Neutrophil (primary cell): ENCODE data around the gene MYMK.

ENCODE experiments used
- H3K27ac ChIP-seq: fragments of 200-600 bp; sonication (generic); 2 replicates; pipeline ENCODE4 v1.5.1; 2016; ENCODE audit warnings: mild to moderate bottlenecking, moderate library complexity
- H3K27me3 ChIP-seq: fragments of 200-600 bp; sonication (generic); 2 replicates; pipeline ENCODE4 v1.6.0; 2016; ENCODE audit warnings: mild to moderate bottlenecking
- H3K36me3 ChIP-seq: fragments of 200-600 bp; sonication (generic); 2 replicates; pipeline ENCODE4 v1.5.1; 2017
- H3K4me1 ChIP-seq, 2 experiments: fragments of 200-600 bp in 1 of 2; sonication (generic) in 1 of 2; 1 replicate in 1 of 2; 2 replicates in 1 of 2; pipeline versions ENCODE4 v1.5.1 to v1.6.1; 2013 to 2016; ENCODE audit warnings: low read depth in 1 of 2, low read length in 1 of 2, mild to moderate bottlenecking in 1 of 2, moderate library complexity in 1 of 2; ENCODE audit not compliant: control insufficient read depth in 1 of 2, insufficient read depth in 1 of 2
- H3K4me3 ChIP-seq, 2 experiments: fragments of 200-600 bp in 1 of 2; sonication (generic) in 1 of 2; 1 replicate in 1 of 2; 2 replicates in 1 of 2; pipeline ENCODE4 v1.5.1; 2013 to 2016; ENCODE audit warnings: low read depth in 1 of 2, low read length in 1 of 2, mild to moderate bottlenecking in 1 of 2, moderate library complexity in 1 of 2
- H3K9me3 ChIP-seq: fragments of 200-600 bp; sonication (generic); 2 replicates; pipeline ENCODE4 v1.5.1; 2016
- TF ChIP-seq, protein P1 (sequence below): fragments of 200-600 bp; sonication (generic); IDR thresholded peaks from 2 replicates; pipeline ENCODE4 v1.5.1; 2016; ENCODE audit warnings: antibody characterized with exemption

Gene MYMK

DNA sequence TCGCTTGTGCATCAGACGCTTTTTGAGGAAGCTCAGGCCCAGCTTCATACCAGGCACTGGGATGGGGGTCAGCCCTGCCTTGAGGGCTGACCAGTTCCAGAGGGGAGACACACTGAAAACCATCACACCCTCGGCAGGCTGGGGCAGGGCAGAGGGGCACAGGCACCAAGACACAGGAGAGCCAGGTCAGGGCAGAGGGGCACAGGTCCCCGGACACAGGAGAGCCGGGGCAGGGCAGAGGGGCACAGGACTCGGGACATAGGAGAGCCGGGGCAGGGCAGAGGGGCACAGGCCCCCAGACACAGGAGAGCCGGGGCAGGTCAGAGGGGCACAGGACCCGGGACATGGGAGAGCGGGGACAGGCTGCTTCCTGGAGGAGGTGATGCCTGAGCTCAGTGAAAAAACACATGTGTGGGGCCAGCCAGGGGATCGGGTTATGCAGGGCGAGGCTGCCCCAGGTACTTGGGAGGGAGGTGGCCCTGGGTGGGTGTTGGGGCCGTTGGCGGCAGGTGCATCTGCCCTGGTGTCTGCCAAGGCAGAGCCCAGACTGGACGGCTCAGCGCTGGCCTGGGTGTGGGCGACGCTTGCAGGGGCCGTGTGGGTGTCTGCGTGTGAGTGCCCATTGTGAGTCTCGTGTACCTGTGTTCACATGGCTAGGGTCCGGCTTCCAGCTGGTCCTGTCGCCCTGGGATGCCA is 30.8 kb downstream of the MYMK start:
- no peaks in the 10 kb centered on the region for H3K9me3 ChIP-seq
- TF ChIP-seq, protein P1, sequence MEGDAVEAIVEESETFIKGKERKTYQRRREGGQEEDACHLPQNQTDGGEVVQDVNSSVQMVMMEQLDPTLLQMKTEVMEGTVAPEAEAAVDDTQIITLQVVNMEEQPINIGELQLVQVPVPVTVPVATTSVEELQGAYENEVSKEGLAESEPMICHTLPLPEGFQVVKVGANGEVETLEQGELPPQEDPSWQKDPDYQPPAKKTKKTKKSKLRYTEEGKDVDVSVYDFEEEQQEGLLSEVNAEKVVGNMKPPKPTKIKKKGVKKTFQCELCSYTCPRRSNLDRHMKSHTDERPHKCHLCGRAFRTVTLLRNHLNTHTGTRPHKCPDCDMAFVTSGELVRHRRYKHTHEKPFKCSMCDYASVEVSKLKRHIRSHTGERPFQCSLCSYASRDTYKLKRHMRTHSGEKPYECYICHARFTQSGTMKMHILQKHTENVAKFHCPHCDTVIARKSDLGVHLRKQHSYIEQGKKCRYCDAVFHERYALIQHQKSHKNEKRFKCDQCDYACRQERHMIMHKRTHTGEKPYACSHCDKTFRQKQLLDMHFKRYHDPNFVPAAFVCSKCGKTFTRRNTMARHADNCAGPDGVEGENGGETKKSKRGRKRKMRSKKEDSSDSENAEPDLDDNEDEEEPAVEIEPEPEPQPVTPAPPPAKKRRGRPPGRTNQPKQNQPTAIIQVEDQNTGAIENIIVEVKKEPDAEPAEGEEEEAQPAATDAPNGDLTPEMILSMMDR: no peak
- no peaks in the 10 kb centered on the region for H3K36me3 ChIP-seq
- H3K27ac ChIP-seq: no peak overlapping the region
- no peaks in the 10 kb centered on the region for H3K4me1 ChIP-seq
- H3K27me3 ChIP-seq: no peaks in the 10 kb centered on the region
- no peak overlapping the region for H3K4me3 ChIP-seq

DNA sequence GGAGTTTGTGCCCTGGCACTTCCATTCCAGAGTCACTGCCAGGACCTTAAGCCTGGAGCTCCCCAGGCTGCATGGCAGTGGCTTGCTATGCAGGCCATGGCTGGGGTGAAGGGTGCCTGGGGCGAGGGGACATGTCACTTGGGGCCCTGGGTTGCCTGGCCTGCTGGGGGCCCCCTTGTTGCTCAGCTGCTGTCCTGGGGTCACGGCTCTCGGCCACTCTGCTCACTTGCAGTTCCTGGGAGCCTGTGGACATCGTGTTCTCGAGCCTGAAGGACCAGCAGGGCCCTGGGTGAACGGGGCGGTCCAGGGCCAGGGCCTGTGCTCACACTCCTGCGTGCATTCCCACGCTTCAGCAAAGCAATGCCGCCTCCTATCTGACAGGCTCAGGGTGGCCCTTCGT is 31.3 kb downstream of the MYMK start:
- Histone ChIP-seq H3K36me3 (no peaks in the 10 kb centered on the region), H3K9me3 (no peaks in the 10 kb centered on the region), H3K27ac (no peak overlapping the region), H3K4me1 (no peaks in the 10 kb centered on the region), H3K27me3 (no peaks in the 10 kb centered on the region), H3K4me3 (no peak overlapping the region)
- TF ChIP-seq, protein P1: no peak

DNA sequence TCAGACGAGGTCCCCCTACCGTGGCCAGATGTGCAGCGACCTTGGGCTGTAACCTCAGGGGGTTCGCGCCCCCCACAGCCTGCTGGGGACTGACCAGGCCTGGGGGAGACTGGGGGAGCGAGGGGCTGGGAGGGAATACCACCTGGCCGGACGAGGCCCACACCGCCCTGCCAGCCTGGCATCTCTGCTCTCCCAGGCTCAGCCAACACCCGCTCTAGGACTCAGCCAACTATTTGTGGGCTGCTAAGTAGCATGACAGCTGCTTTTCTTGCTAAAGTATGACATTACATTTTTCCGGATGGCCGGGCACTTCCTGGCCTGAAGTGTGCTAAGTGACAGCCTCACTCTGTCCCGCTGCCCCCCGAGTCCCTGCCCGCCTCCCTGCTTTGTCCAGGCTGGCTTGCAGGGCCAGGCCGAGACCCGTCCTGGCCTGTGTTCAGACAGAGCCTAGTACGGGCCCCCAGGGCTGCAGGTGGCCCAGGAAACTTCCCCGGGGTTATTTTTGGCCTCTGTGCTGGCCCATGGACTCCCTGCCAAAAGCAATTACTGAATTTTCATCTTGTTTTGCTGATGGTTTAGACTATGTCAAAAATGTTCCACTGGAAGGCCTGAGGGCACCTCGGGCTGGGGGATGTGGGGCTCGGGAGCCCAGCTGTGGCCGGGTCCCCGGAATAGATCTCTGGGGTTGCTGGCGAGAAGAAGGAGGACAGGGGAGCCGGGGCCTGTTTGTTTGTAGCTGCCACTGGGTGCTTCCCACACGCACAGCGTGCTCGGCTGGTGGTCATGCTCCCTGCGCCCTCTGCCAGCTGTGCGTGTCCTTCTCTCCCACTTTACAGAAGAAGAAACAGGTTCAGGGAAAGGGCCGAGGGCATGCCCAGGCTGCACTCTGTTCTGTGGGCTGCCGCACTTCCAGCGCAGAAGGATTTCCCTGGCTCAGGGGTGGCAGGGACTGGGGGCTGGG is 32.4 kb downstream of the MYMK start:
- no peaks in the 10 kb centered on the region for H3K36me3 ChIP-seq
- H3K4me1 ChIP-seq: no peaks in the 10 kb centered on the region
- H3K27ac ChIP-seq: no peak overlapping the region
- no peak overlapping the region for H3K4me3 ChIP-seq
- H3K9me3 ChIP-seq: no peaks in the 10 kb centered on the region
- TF ChIP-seq, protein P1: no peak
- H3K27me3 ChIP-seq: no peaks in the 10 kb centered on the region

DNA sequence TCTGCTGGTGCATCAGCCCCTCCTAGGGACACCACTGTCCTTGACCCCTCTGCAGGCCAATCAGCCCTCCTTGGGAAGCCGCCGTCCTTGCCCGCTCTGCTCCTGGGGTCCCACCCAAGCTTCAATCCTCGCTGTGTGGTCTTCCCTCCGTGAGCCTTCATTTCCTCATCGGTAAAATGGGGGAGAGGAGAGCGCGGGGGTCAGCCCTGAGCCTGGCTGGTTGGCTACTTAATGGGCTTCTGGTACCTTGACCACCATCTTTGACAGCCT is 33.2 kb downstream of the MYMK start:
- H3K36me3 ChIP-seq: no peaks in the 10 kb centered on the region
- TF ChIP-seq, protein P1: no peak
- H3K4me3 ChIP-seq: no peak overlapping the region
- no peaks in the 10 kb centered on the region for H3K9me3 ChIP-seq
- no peaks in the 10 kb centered on the region for H3K27me3 ChIP-seq
- H3K27ac ChIP-seq: no peak overlapping the region
- no peaks in the 10 kb centered on the region for H3K4me1 ChIP-seq

DNA sequence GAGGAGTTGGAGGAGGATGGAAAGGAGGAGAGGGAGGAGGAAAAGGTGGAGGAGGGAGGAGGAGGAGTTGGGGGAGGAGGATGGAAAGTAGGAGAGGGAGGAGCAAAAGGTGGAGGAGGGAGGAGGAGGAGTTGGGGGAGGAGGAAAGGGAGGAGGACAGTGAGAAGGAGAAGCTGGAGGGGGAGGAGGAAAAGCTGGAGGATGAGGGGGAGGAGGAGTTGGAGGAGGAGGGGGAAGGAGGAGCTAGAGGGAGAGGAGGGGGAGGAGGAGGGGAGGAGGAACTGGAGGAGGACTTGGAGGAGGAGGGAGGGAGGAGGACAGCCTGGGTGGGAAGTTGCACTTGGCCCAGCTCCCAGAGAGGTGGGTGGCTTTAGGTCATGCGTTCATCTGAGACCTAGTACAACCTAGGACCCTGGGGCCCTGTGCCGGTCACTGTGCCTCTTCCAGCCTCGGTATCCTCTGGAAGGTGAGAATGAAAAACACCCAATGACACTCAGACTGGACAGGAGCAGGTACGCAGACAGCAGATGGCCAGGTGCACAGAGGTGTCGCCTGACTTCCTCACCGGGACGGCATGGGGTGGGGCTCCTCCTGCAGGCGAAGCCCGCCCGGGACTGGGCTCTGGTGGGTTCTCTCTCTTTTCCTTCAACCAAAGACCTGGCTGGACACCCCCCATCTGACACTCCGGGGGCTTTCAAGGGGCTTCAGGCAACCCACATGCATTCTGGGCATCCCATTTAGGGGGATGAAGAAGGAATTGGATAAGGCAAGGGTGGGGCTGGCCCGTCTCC is 33.7 kb downstream of the MYMK start:
- Histone ChIP-seq H3K27ac (no peak overlapping the region), H3K9me3 (no peaks in the 10 kb centered on the region), H3K4me1 (no peaks in the 10 kb centered on the region), H3K27me3 (no peaks in the 10 kb centered on the region), H3K36me3 (no peaks in the 10 kb centered on the region), H3K4me3 (no peak overlapping the region)
- TF ChIP-seq, protein P1: no peak
